ENCODE data around the gene FXYD7. TPM values are rescaled to one million over a fixed set of nuclear protein-coding genes. Genes with fewer than 3 reads are reported as not detected.

Gene FXYD7
- total RNA-seq, 2 donors from 2014 or later: 0.40 to 1.4 TPM

GRCh38 chr19:35168196-35168595 lies 25.1 kb downstream of the FXYD7 start:
- no peak overlapping the region for H3K4me3 Mint-ChIP-seq

GRCh38 chr19:35169221-35169995 lies 26.4 kb downstream of the FXYD7 start:
- Mint-ChIP-seq H3K4me1 (peaks cover 33% of the 10 kb centered on the region), H3K9me3 (peaks cover 4% of the 10 kb centered on the region), H3K36me3 (ENCODE audit: low read depth) (peaks cover 82% of the 10 kb centered on the region), H3K27me3 (no peaks in the 10 kb centered on the region), H3K4me3 (peak overlapping the region; percentile 40), H3K27ac (peak overlapping the region; percentile 85)
- ATAC-seq (replicated peaks): peak; percentile 77

More at GRCh38 chr19:35168196-35168595, 25.1 kb downstream of the FXYD7 start:
- ATAC-seq (replicated peaks): no peak
- Mint-ChIP-seq H3K9me3 (peaks cover 4% of the 10 kb centered on the region), H3K36me3 (ENCODE audit: low read depth) (peaks cover 94% of the 10 kb centered on the region), H3K27ac (peak overlapping the region; percentile 85), H3K4me1 (peaks cover 30% of the 10 kb centered on the region), H3K27me3 (no peaks in the 10 kb centered on the region)

GRCh38 chr19:35170359-35171061 lies 27.5 kb downstream of the FXYD7 start:
- Mint-ChIP-seq H3K9me3 (peaks cover 4% of the 10 kb centered on the region), H3K27me3 (no peaks in the 10 kb centered on the region), H3K27ac (peak overlapping the region; percentile 85), H3K4me1 (peaks cover 29% of the 10 kb centered on the region), H3K4me3 (no peak overlapping the region), H3K36me3 (ENCODE audit: low read depth) (peaks cover 71% of the 10 kb centered on the region)
- no peak for ATAC-seq (replicated peaks)

- Mint-ChIP-seq H3K4me3 (no peak overlapping the region), H3K27ac (peak overlapping the region; percentile 46), H3K36me3 (ENCODE audit: low read depth) (peaks cover 59% of the 10 kb centered on the region), H3K4me1 (peaks cover 20% of the 10 kb centered on the region), H3K27me3 (no peaks in the 10 kb centered on the region), H3K9me3 (no peaks in the 10 kb centered on the region)
- ATAC-seq (replicated peaks): no peak
Observed at GRCh38 chr19:35171730-35172129, 28.7 kb downstream of the FXYD7 start.

GRCh38 chr19:35174226-35174625 lies 31.2 kb downstream of the FXYD7 start:
- Mint-ChIP-seq H3K4me1 (peaks cover 11% of the 10 kb centered on the region), H3K4me3 (no peak overlapping the region), H3K27ac (peak overlapping the region; percentile 59), H3K9me3 (peaks cover 4% of the 10 kb centered on the region), H3K27me3 (no peaks in the 10 kb centered on the region), H3K36me3 (ENCODE audit: low read depth) (peaks cover 34% of the 10 kb centered on the region)
- no peak for ATAC-seq (replicated peaks)

GRCh38 chr19:35176181-35176570 lies 33.1 kb downstream of the FXYD7 start:
- Mint-ChIP-seq H3K36me3 (ENCODE audit: low read depth) (peaks cover 14% of the 10 kb centered on the region), H3K27ac (no peak overlapping the region), H3K27me3 (no peaks in the 10 kb centered on the region), H3K4me1 (peaks cover 15% of the 10 kb centered on the region), H3K9me3 (peaks cover 4% of the 10 kb centered on the region), H3K4me3 (no peak overlapping the region)
- no peak for ATAC-seq (replicated peaks)

- Mint-ChIP-seq H3K27ac (peak overlapping the region; percentile 20), H3K36me3 (ENCODE audit: low read depth) (no peaks in the 10 kb centered on the region), H3K9me3 (peaks cover 4% of the 10 kb centered on the region), H3K4me1 (peaks cover 15% of the 10 kb centered on the region), H3K27me3 (no peaks in the 10 kb centered on the region), H3K4me3 (no peak overlapping the region)
- peak; percentile 51 for ATAC-seq (replicated peaks)
Observed at GRCh38 chr19:35177377-35178274, 34.6 kb downstream of the FXYD7 start.

- Mint-ChIP-seq H3K4me3 (no peak overlapping the region), H3K27ac (no peak overlapping the region), H3K9me3 (peaks cover 4% of the 10 kb centered on the region), H3K27me3 (no peaks in the 10 kb centered on the region), H3K4me1 (peaks cover 15% of the 10 kb centered on the region), H3K36me3 (ENCODE audit: low read depth) (no peaks in the 10 kb centered on the region)
- no peak for ATAC-seq (replicated peaks)
Observed at GRCh38 chr19:35178701-35179100, 35.6 kb downstream of the FXYD7 start.

- no peak for ATAC-seq (replicated peaks)
- H3K27ac Mint-ChIP-seq: no peak overlapping the region
- H3K27me3 Mint-ChIP-seq: no peaks in the 10 kb centered on the region
- peaks cover 4% of the 10 kb centered on the region for H3K9me3 Mint-ChIP-seq
- H3K4me1 Mint-ChIP-seq: peaks cover 10% of the 10 kb centered on the region
- H3K36me3 Mint-ChIP-seq (ENCODE audit: low read depth): no peaks in the 10 kb centered on the region
- peak overlapping the region; percentile 3 for H3K4me3 Mint-ChIP-seq
Observed at GRCh38 chr19:35179830-35180229, 36.8 kb downstream of the FXYD7 start.

- Mint-ChIP-seq H3K27me3 (no peaks in the 10 kb centered on the region), H3K4me3 (no peak overlapping the region), H3K27ac (peak overlapping the region; percentile 44), H3K36me3 (ENCODE audit: low read depth) (no peaks in the 10 kb centered on the region), H3K9me3 (peaks cover 4% of the 10 kb centered on the region), H3K4me1 (peaks cover 14% of the 10 kb centered on the region)
- no peak for ATAC-seq (replicated peaks)
Observed at GRCh38 chr19:35181387-35181786, 38.3 kb downstream of the FXYD7 start.

- Mint-ChIP-seq H3K36me3 (ENCODE audit: low read depth) (no peaks in the 10 kb centered on the region), H3K27ac (no peak overlapping the region), H3K4me1 (peaks cover 10% of the 10 kb centered on the region), H3K9me3 (no peaks in the 10 kb centered on the region), H3K4me3 (no peak overlapping the region), H3K27me3 (no peaks in the 10 kb centered on the region)
- ATAC-seq (replicated peaks): no peak
Observed at GRCh38 chr19:35184267-35184666, 41.2 kb downstream of the FXYD7 start.

- H3K36me3 Mint-ChIP-seq (ENCODE audit: low read depth): no peaks in the 10 kb centered on the region
- peak; percentile 75 for ATAC-seq (replicated peaks)
- H3K9me3 Mint-ChIP-seq: no peaks in the 10 kb centered on the region
- H3K4me3 Mint-ChIP-seq: no peak overlapping the region
- peaks cover 7% of the 10 kb centered on the region for H3K4me1 Mint-ChIP-seq
- no peaks in the 10 kb centered on the region for H3K27me3 Mint-ChIP-seq
- H3K27ac Mint-ChIP-seq: no peak overlapping the region
Observed at GRCh38 chr19:35184884-35185283, 41.8 kb downstream of the FXYD7 start.

- ATAC-seq (replicated peaks): no peak
- H3K27ac Mint-ChIP-seq: no peak overlapping the region
- H3K9me3 Mint-ChIP-seq: peaks cover 3% of the 10 kb centered on the region
- no peak overlapping the region for H3K4me3 Mint-ChIP-seq
- H3K27me3 Mint-ChIP-seq: no peaks in the 10 kb centered on the region
- no peaks in the 10 kb centered on the region for H3K36me3 Mint-ChIP-seq (ENCODE audit: low read depth)
- H3K4me1 Mint-ChIP-seq: peaks cover 16% of the 10 kb centered on the region
Observed at GRCh38 chr19:35194012-35194984, 51.2 kb downstream of the FXYD7 start.
